Stimulated activated CD4-positive, alpha-beta T cell treated with anti-CD3 and anti-CD28 coated beads, TNF-alpha, amount 100 ng/mL, for 4 hours (primary cell): Measurements from ENCODE around the gene MTHFS.
"Not testable (repeated sequence)": the region's sequence is repeated elsewhere in the genome, so short reads cannot be mapped to it uniquely, and the experiment has no call there.

Experiments
- DNase-seq, 3 experiments: peaks; one replicate each; pipeline ENCODE4 v3.0.0-alpha.2; 2020; ENCODE audit warnings: low read depth in 3 of 3

The MTHFS gene

GRCh38 chr15:79915776-79916501 is 19.1 kb upstream of the MTHFS start:
- not testable (repeated sequence) for DNase-seq

GRCh38 chr15:79914728-79915127 is 17.9 kb upstream of the MTHFS start:
- no peak for DNase-seq

GRCh38 chr15:79909556-79910335 is 12.9 kb upstream of the MTHFS start:
- DNase-seq: not testable (repeated sequence)

GRCh38 chr15:79904271-79904670 is 7.5 kb upstream of the MTHFS start:
- DNase-seq: no peak

GRCh38 chr15:79903626-79904025 is 6.8 kb upstream of the MTHFS start:
- DNase-seq: no peak

- DNase-seq: no peak
Measured at GRCh38 chr15:79903144-79903543, 6.3 kb upstream of the MTHFS start.

- no peak for DNase-seq
Measured at GRCh38 chr15:79901958-79902357, 5.1 kb upstream of the MTHFS start.

- DNase-seq: not testable (repeated sequence)
Measured at GRCh38 chr15:79900818-79901378, 4.1 kb upstream of the MTHFS start.

- DNase-seq: no peak
Measured at GRCh38 chr15:79900087-79900486, 3.3 kb upstream of the MTHFS start.

GRCh38 chr15:79898786-79899185 is 2.0 kb upstream of the MTHFS start:
- DNase-seq: not testable (repeated sequence)

GRCh38 chr15:79898369-79898768 is 1.6 kb upstream of the MTHFS start:
- DNase-seq: no peak

GRCh38 chr15:79897701-79898113 is 893 bp upstream of the MTHFS start:
- DNase-seq: no peak

- no peak for DNase-seq
Measured at GRCh38 chr15:79897380-79897678, 515 bp upstream of the MTHFS start.

- no peak for DNase-seq
Measured at GRCh38 chr15:79896131-79896633, 632 bp downstream of the MTHFS start.

- DNase-seq: no peak
Measured at GRCh38 chr15:79887054-79887930, 9.5 kb downstream of the MTHFS start.

- no peak for DNase-seq
Measured at GRCh38 chr15:79886124-79886523, 10.7 kb downstream of the MTHFS start.

GRCh38 chr15:79884204-79884596 is 12.6 kb downstream of the MTHFS start:
- no peak for DNase-seq

GRCh38 chr15:79883579-79884203 is 13.1 kb downstream of the MTHFS start:
- DNase-seq: no peak

GRCh38 chr15:79881668-79882067 is 15.1 kb downstream of the MTHFS start:
- DNase-seq: no peak

- DNase-seq: no peak
Measured at GRCh38 chr15:79881254-79881653, 15.6 kb downstream of the MTHFS start.

- no peak for DNase-seq
Measured at GRCh38 chr15:79878078-79878705, 18.6 kb downstream of the MTHFS start.
